ENCODE results near the gene KCNAB2.

KCNAB2 gene

DNA sequence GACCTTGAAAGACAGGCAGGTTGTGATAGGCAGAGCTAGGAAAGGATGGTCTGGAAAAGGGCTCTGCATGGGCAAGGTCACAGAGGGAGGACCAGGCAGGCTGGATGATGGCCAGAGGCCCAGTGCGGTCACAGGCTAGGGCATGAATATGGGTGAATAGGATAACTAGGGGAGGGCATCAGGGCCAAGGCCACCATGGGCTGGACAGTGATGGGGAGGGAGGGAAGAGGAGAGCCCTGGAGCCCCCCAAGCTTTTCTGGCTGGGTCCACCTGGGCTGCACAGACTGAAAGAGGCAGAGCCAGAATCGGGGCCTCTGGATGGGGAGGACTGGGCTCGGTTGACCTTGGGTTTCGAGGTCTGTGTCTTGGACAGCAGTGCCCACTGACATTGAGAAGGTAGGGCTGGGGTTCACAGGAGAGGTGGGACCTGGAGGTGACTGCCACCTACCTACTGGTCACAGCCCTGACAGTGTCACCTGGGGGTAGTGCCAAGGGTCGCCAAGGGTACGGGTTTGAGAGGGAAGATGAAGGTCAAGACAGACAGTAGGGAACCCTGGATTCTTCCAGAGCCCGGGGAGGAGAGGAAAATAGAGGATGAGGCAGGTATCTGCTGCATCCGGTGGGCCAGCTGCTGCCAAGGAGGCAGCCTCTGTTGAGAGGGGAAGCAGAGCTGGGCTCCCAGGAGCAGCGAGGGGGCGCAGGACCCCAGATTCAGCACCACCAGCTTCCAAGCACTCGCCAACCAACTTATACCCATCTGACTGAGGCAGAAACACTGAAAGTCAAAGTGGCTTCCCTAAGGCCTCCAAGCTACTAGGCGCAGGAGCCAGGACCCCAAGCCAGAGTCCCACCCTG is 47.4 kb upstream of the KCNAB2 start:
- H3K9me3 ChIP-seq (ENCODE audit: control insufficient read depth, insufficient read depth, low read length), result no peaks in the 10 kb centered on the region
- no peaks in the 10 kb centered on the region for H3K27me3 ChIP-seq (ENCODE audit: control insufficient read depth, low read length)
- H3K4me3 ChIP-seq (ENCODE audit: low read length), result no peak overlapping the region
- H4K20me1 ChIP-seq (ENCODE audit: control insufficient read depth, insufficient read depth, low read depth, low read length), result peaks cover 4% of the 10 kb centered on the region
- peaks cover 17% of the 10 kb centered on the region for H3K4me1 ChIP-seq (ENCODE audit: control insufficient read depth, low read length)
- no peaks in the 10 kb centered on the region for H3K9me2 ChIP-seq (replicated peaks; ENCODE audit: control insufficient read depth, low read length)
- no peaks in the 10 kb centered on the region for H3F3A ChIP-seq (ENCODE audit: control insufficient read depth, insufficient read depth)
- H3K79me2 ChIP-seq (ENCODE audit: control insufficient read depth, low read length), result peaks cover 16% of the 10 kb centered on the region
- no peaks in the 10 kb centered on the region; the same call in 1 of the 2 replicates for H3K36me3 ChIP-seq (ENCODE audit: control insufficient read depth, low read length)
- no peak for TF ChIP-seq EZH2phosphoT487 (IDR thresholded peaks at IDR 0.05; ENCODE audit: borderline replicate concordance, low read length)
- TF ChIP-seq, protein P1, sequence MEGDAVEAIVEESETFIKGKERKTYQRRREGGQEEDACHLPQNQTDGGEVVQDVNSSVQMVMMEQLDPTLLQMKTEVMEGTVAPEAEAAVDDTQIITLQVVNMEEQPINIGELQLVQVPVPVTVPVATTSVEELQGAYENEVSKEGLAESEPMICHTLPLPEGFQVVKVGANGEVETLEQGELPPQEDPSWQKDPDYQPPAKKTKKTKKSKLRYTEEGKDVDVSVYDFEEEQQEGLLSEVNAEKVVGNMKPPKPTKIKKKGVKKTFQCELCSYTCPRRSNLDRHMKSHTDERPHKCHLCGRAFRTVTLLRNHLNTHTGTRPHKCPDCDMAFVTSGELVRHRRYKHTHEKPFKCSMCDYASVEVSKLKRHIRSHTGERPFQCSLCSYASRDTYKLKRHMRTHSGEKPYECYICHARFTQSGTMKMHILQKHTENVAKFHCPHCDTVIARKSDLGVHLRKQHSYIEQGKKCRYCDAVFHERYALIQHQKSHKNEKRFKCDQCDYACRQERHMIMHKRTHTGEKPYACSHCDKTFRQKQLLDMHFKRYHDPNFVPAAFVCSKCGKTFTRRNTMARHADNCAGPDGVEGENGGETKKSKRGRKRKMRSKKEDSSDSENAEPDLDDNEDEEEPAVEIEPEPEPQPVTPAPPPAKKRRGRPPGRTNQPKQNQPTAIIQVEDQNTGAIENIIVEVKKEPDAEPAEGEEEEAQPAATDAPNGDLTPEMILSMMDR (IDR thresholded peaks at IDR 0.05; ENCODE audit: low read depth, low read length, poor library complexity, severe bottlenecking), result no peak
- H3K27ac ChIP-seq (ENCODE audit: low read depth, low read length), result no peak overlapping the region
- H3K4me2 ChIP-seq (ENCODE audit: low read length), result no peak overlapping the region

DNA sequence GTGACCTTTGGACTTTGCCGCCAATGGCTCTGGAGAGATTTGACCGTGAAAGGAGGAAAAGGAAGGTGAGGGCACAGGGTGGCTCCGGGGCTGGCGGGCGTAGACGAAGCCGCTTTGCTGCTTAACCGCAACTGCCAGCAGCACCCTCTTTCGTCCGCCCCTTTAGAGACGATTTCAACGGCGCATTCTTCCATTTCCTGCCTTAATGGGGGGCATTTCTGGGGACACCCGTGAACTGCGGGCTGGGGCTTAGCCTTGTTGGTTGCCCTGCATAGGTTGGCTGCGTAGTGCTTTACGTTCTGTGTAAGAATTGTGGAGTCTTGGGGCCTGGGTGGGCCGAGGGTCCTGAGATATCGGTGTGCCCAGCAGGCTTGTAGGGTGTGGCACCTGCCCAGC is 46.8 kb upstream of the KCNAB2 start:
- Histone ChIP-seq H3K9me2 (replicated peaks; ENCODE audit: control insufficient read depth, low read length) (no peaks in the 10 kb centered on the region), H3K27me3 (ENCODE audit: control insufficient read depth, low read length) (no peaks in the 10 kb centered on the region), H3K4me3 (ENCODE audit: low read length) (no peak overlapping the region), H3K27ac (ENCODE audit: low read depth, low read length) (no peak overlapping the region), H4K20me1 (ENCODE audit: control insufficient read depth, insufficient read depth, low read depth, low read length) (peaks cover 4% of the 10 kb centered on the region), H3K4me1 (ENCODE audit: control insufficient read depth, low read length) (peaks cover 11% of the 10 kb centered on the region), H3K36me3 (ENCODE audit: control insufficient read depth, low read length) (no peaks in the 10 kb centered on the region; the same call in 1 of the 2 replicates), H3F3A (ENCODE audit: control insufficient read depth, insufficient read depth) (no peaks in the 10 kb centered on the region), H3K79me2 (ENCODE audit: control insufficient read depth, low read length) (peaks cover 11% of the 10 kb centered on the region), H3K4me2 (ENCODE audit: low read length) (no peak overlapping the region), H3K9me3 (ENCODE audit: control insufficient read depth, insufficient read depth, low read length) (no peaks in the 10 kb centered on the region)
- TF ChIP-seq EZH2phosphoT487 (IDR thresholded peaks at IDR 0.05; ENCODE audit: borderline replicate concordance, low read length), result no peak
- TF ChIP-seq, protein P1 (IDR thresholded peaks at IDR 0.05; ENCODE audit: low read depth, low read length, poor library complexity, severe bottlenecking), result no peak

DNA sequence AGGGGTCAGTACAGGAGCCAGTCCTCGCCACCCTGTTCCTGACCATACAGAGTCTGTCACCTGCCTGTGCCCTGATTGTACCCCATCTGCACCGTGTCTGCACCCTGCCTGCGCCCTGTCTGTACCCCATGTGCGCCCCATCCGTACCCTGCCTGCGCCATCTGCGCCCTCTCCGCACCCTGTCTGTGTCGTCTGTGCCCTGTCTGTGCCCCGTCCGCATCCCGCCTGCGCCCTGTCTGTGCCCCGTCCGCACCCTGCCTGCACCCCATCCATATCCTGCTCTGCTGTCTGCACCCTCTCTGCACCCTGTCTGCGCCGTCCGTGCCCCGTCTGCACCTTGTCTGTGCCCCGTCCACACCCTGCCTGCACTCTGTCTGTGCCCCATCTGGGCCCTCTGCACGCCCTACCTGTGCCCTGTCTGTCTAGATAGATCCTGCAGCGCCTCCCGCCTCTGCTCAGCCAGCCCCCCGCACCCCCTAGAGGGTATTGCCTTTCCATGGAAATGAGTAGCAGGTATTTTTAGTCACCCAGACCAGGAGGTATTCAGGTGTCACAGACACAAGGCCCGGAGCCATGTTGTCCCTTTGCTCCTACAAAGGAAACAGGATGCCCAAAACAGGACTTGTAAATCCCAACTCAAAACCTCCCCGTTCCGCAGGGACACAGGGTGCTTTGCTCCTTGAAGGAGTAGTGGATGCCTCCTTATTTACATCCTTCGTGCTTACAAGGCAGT is 45.8 kb upstream of the KCNAB2 start:
- TF ChIP-seq, protein P1 (IDR thresholded peaks at IDR 0.05; ENCODE audit: low read depth, low read length, poor library complexity, severe bottlenecking), result no peak
- no peak for TF ChIP-seq EZH2phosphoT487 (IDR thresholded peaks at IDR 0.05; ENCODE audit: borderline replicate concordance, low read length)
- H3K79me2 ChIP-seq (ENCODE audit: control insufficient read depth, low read length), result peaks cover 5% of the 10 kb centered on the region; the same call in 1 of the 2 replicates

More for the DNA sequence above, 45.8 kb upstream of the KCNAB2 start:
- Histone ChIP-seq H3F3A (ENCODE audit: control insufficient read depth, insufficient read depth) (no peaks in the 10 kb centered on the region), H3K4me3 (ENCODE audit: low read length) (no peak overlapping the region), H4K20me1 (ENCODE audit: control insufficient read depth, insufficient read depth, low read depth, low read length) (no peaks in the 10 kb centered on the region; the same call in 1 of the 2 replicates), H3K36me3 (ENCODE audit: control insufficient read depth, low read length) (no peaks in the 10 kb centered on the region; the same call in 1 of the 2 replicates), H3K4me1 (ENCODE audit: control insufficient read depth, low read length) (peaks cover under 1% of the 10 kb centered on the region), H3K27me3 (ENCODE audit: control insufficient read depth, low read length) (no peaks in the 10 kb centered on the region), H3K27ac (ENCODE audit: low read depth, low read length) (no peak overlapping the region), H3K9me2 (replicated peaks; ENCODE audit: control insufficient read depth, low read length) (no peaks in the 10 kb centered on the region), H3K4me2 (ENCODE audit: low read length) (no peak overlapping the region), H3K9me3 (ENCODE audit: control insufficient read depth, insufficient read depth, low read length) (no peaks in the 10 kb centered on the region)
